Measurements from ENCODE around the gene CRYBA1. TPM values are rescaled to one million over a fixed set of nuclear protein-coding genes. Genes with fewer than 3 reads are reported as not detected.
"Not testable (repeated sequence)": the region's sequence is repeated elsewhere in the genome, so short reads cannot be mapped to it uniquely, and the experiment has no call there.

CRYBA1 gene
- total and polyA plus RNA-seq, 8 donors: not detected

DNA sequence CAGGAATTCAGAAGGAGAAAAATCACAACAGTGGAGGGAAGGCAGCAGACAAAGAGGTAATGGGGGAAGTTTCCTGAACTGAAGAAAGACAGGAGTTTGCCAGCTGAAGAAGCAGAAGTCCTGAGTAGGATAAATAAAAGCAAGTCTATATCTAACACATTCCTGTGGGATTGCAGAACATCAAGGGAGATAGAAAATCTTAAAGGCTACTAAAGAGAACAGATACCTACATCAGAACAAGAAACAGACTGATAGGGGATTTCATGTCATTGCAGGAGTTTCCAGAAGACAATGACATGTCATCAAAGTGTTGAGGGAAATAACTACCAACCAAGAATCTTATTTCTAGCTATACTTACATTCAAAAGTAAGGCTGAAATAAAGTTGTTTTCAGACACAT is 21.3 kb upstream of the CRYBA1 start:
- no peaks in the 10 kb centered on the region for H3K27me3 ChIP-seq

DNA sequence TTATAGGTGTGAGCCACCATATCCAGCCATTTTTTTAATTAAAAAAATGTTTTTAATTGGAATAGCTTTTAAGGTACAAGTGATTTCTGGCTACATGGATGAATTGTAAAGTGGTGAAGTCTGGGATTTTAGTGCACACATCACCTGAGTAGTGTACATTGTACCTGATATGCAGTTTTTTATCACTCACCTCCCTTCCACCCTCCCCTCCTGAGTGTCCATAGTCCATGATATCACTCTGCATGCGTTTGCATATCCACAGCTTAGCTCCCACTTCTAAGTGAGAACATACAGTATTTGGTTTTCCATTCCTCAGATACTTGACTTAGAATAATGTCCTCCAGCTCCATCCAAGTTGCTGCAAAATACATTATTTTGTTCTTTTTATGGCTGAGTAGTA is 13.4 kb upstream of the CRYBA1 start:
- Histone ChIP-seq H3K36me3 (no peaks in the 10 kb centered on the region), H3K4me1 (peaks cover 0 to 13% of the 10 kb centered on the region in 2 donors), H3K9me3 (no peaks in the 10 kb centered on the region), H3K27ac (no peak overlapping the region), H3K4me3 (no peak overlapping the region), H3K27me3 (no peaks in the 10 kb centered on the region)
- intact Hi-C loops (cut with DNase I): loop anchor here in 1 of 2 donors (10.0 kb wide), 1 partner anchor 62 kb away; the partner anchor contains the start of gene NUFIP2
- ATAC-seq (no peak), DNase-seq (no peak)
- TF ChIP-seq, protein P1, sequence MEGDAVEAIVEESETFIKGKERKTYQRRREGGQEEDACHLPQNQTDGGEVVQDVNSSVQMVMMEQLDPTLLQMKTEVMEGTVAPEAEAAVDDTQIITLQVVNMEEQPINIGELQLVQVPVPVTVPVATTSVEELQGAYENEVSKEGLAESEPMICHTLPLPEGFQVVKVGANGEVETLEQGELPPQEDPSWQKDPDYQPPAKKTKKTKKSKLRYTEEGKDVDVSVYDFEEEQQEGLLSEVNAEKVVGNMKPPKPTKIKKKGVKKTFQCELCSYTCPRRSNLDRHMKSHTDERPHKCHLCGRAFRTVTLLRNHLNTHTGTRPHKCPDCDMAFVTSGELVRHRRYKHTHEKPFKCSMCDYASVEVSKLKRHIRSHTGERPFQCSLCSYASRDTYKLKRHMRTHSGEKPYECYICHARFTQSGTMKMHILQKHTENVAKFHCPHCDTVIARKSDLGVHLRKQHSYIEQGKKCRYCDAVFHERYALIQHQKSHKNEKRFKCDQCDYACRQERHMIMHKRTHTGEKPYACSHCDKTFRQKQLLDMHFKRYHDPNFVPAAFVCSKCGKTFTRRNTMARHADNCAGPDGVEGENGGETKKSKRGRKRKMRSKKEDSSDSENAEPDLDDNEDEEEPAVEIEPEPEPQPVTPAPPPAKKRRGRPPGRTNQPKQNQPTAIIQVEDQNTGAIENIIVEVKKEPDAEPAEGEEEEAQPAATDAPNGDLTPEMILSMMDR (IDR thresholded peaks at IDR 0.05): no peak

More for the DNA sequence above, 21.3 kb upstream of the CRYBA1 start:
- DNase-seq (no peak), ATAC-seq (no peak)
- Histone ChIP-seq H3K4me1 (no peaks in the 10 kb centered on the region), H3K9me3 (no peaks in the 10 kb centered on the region), H3K36me3 (no peaks in the 10 kb centered on the region), H3K27ac (no peak overlapping the region), H3K4me3 (no peak overlapping the region)
- TF ChIP-seq, protein P1 (IDR thresholded peaks at IDR 0.05): no peak
- intact Hi-C loops (cut with DNase I): loop anchor here in 1 of 2 donors (10.0 kb wide), 1 partner anchor 101 kb away; no protein-coding TSS in a partner anchor

DNA sequence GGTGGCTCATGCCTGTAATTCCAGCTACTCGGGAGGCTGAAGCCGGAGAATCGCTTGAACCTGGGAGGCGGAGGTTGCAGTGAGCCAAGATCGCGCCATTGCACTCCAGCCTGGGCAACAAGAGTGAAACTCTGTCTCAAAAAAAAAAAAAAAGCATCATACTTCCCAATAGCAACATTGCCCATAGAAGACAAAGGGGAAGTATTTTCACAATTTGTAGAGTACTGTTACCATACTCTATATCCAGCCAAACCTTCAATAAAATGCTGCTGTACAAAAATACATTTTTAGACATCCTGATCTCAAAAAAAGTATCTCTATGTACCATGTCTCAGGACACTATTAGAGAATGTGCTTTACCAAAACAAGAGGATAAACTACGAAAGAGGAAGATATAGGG is 11.7 kb upstream of the CRYBA1 start:
- H3K36me3 ChIP-seq, H3K27ac ChIP-seq, H3K9me3 ChIP-seq, DNase-seq, ATAC-seq, H3K27me3 ChIP-seq, H3K4me3 ChIP-seq: not testable (repeated sequence)
- peaks cover 0 to 13% of the 10 kb centered on the region in 2 donors for H3K4me1 ChIP-seq
- intact Hi-C loops (cut with DNase I): loop anchor here in 1 of 2 donors (10.0 kb wide), 1 partner anchor 60 kb away; the partner anchor contains the start of gene NUFIP2

DNA sequence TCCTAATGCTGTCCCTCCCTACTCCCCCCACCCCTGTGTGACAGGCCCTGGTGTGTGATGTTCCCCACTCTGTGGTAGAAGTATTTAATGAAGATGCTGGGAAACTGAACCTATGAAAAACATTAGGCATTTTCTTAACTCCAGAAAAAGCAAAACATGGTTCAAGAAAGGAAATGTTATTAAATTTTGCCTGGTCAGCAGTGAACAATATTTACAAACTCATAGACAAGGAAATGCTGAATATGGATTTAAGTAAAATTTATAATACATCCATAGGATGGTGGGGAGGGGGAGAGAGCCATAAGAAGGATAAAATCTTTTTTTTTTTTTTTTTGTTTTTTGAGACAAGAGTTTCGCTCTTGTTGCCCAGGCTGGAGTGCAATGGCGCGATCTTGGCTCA is 10.8 kb upstream of the CRYBA1 start:
- Histone ChIP-seq H3K9me3 (no peaks in the 10 kb centered on the region), H3K4me3 (no peak overlapping the region), H3K27me3 (no peaks in the 10 kb centered on the region), H3K36me3 (no peaks in the 10 kb centered on the region), H3K4me1 (peaks cover 0 to 23% of the 10 kb centered on the region in 2 donors), H3K27ac (no peak overlapping the region)
- intact Hi-C loops (cut with DNase I): loop anchor here in 1 of 2 donors (10.0 kb wide), 1 partner anchor 59 kb away; the partner anchor contains the start of gene NUFIP2
- DNase-seq: no peak
- TF ChIP-seq, protein P1 (IDR thresholded peaks at IDR 0.05): no peak
- ATAC-seq: no peak

DNA sequence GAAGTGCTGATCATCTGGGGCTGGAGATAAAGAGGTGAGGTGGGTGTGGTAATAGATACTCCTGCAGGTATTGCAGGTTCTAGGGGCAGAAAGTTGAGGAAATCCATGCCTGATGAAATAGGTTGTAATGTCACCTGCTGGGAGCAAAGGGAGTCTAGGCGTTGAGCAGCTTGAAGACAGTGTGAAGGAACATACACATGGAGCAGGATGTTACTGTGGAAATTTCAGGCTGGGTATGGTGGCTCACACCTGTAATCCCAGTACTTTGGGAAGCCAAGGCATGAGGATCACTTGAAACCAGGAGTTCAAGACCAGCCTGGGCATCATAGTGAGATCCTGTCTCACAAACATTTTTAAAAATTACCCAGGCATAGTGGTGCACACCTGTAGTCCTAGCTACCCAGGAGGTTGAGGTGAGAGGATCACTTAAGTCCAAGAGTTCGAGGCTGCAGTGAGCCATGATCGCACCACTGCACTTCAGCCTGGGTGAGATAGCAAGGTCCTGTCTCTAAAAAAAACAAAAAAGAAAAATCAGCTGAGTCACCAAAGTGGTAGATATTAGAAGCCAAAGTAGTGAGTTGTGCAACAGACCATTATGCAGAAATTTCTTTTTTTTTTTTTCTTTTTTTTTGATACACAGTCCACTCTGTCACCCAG is 9.1 kb upstream of the CRYBA1 start:
- peak; percentile 35 for ATAC-seq
- Histone ChIP-seq H3K36me3 (no peaks in the 10 kb centered on the region), H3K27ac (no peak overlapping the region), H3K9me3 (no peaks in the 10 kb centered on the region), H3K4me3 (no peak overlapping the region), H3K27me3 (no peaks in the 10 kb centered on the region), H3K4me1 (peaks cover 3 to 32% of the 10 kb centered on the region in 2 donors)
- no peak for DNase-seq
- TF ChIP-seq, protein P1 (IDR thresholded peaks at IDR 0.05): no peak
- intact Hi-C loops (cut with DNase I): loop anchor here in 1 of 2 donors (10.0 kb wide), 1 partner anchor 57 kb away; the partner anchor contains the start of gene NUFIP2

All from left lung (tissue), 10 donors.